Testis (tissue), 3 donors: ENCODE results near the gene SLX9. TPM values are rescaled to one million over a fixed set of nuclear protein-coding genes. Genes with fewer than 3 reads are reported as not detected.

Experiments
- DNase-seq: peaks from one replicate; pipeline ENCODE4 v3.0.0-alpha.2; 2019
- H3K27ac ChIP-seq, 2 donors: fragments of 200-600 bp; sonication (generic); one replicate each; pipeline ENCODE4 v1.5.1; 2019
- H3K27me3 ChIP-seq: fragments of 200-600 bp; sonication (generic); one replicate; pipeline ENCODE4 v1.5.1; 2019
- H3K36me3 ChIP-seq: fragments of 200-600 bp; sonication (generic); one replicate; pipeline ENCODE4 v1.5.1; 2017; ENCODE audit warnings: low read depth; ENCODE audit errors: missing control alignments
- H3K4me1 ChIP-seq: fragments of 200-600 bp; sonication (generic); one replicate; pipeline ENCODE4 v1.5.1; 2019
- H3K4me3 ChIP-seq, 2 donors: fragments of 200-600 bp; sonication (generic); one replicate each; pipeline ENCODE4 v1.5.1; 2017 to 2019
- H3K9me3 ChIP-seq: fragments of 200-600 bp; sonication (generic); one replicate; pipeline ENCODE4 v1.5.1; 2017
- POLR2A ChIP-seq: fragments of 450-650 bp; IDR thresholded peaks from one replicate; pipeline ENCODE4 v1.6.1; 2017; ENCODE audit warnings: antibody characterized with exemption, mild to moderate bottlenecking, moderate library complexity
- WGBS, 2 donors: methylation state at CpG; one replicate each; pipeline ENCODE4 v1.1.5; 2018; 5-methylcytosine and 5-hydroxymethylcytosine counted together
- intact Hi-C: fragments of 100-400 bp; cut with DNase I; formaldehyde crosslinking; loops from one replicate; pipeline ENCODE4 v1.15.1; 2023; ENCODE audit warnings: low total_unique reads
- polyA plus RNA-seq: library from polyadenylated mRNA; stranded (reverse); fragments of 350-450 nt; fragmentation: Illumina TruSeq; extraction: RNeasy Lipid Tissue Mini Kit (QIAGEN cat#74804); gene quantifications from one replicate; pipeline ENCODE4 v1.2.3, GENCODE V29; 2014; ENCODE audit warnings: low read depth, low replicate concordance; ENCODE audit not compliant: insufficient read depth
- total RNA-seq, 2 donors: library from RNA; depleted of rRNA; stranded (reverse); fragments of >200 nt; gene quantifications; one replicate each; pipeline ENCODE4 v1.2.3, GENCODE V29; 2016
- TF ChIP-seq, protein P1 (sequence below), 3 experiments: fragments of 450-650 bp in 2 of 3; fragments of 200-600 bp in 1 of 3; sonication (generic) in 1 of 3; IDR thresholded peaks; one replicate each; pipeline ENCODE4 v1.5.1; 2016 to 2019; ENCODE audit warnings: antibody characterized with exemption in 3 of 3, mild to moderate bottlenecking in 2 of 3, moderate library complexity in 1 of 3

SLX9 gene
- total and polyA plus RNA-seq, 3 donors from 2014 or later, result 30.8 to 46.2 (median 31.9) TPM

DNA sequence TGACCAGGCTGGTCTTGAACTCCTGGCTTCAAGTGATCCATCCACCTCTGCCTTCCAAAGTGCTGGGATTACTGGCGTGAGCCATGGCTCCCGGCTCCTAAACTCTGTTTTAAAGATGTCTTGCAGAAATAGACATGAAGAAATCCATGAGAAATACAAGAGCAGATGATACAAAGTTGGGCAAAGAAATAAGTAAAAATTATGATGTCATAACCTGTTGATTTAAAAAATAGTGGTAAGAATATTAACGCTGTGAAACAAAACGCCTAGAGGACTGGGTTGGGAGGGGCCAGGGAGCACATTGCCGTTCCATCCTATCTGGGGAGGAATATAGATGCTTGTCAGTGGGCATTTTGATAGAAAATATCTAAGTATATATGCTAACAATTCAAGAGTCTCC lies 17.9 kb upstream of the SLX9 start:
- Histone ChIP-seq H3K36me3 (no peaks in the 10 kb centered on the region), H3K27me3 (no peaks in the 10 kb centered on the region), H3K4me1 (no peaks in the 10 kb centered on the region), H3K9me3 (no peaks in the 10 kb centered on the region), H3K27ac (no peak overlapping the region), H3K4me3 (no peak overlapping the region)
- TF ChIP-seq POLR2A, result no peak
- TF ChIP-seq, protein P1, sequence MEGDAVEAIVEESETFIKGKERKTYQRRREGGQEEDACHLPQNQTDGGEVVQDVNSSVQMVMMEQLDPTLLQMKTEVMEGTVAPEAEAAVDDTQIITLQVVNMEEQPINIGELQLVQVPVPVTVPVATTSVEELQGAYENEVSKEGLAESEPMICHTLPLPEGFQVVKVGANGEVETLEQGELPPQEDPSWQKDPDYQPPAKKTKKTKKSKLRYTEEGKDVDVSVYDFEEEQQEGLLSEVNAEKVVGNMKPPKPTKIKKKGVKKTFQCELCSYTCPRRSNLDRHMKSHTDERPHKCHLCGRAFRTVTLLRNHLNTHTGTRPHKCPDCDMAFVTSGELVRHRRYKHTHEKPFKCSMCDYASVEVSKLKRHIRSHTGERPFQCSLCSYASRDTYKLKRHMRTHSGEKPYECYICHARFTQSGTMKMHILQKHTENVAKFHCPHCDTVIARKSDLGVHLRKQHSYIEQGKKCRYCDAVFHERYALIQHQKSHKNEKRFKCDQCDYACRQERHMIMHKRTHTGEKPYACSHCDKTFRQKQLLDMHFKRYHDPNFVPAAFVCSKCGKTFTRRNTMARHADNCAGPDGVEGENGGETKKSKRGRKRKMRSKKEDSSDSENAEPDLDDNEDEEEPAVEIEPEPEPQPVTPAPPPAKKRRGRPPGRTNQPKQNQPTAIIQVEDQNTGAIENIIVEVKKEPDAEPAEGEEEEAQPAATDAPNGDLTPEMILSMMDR (IDR thresholded peaks at IDR 0.05), result no peak
- DNase-seq, result no peak
- 65 to 79% methylated on average over 5 of the region's 5 CpGs for WGBS, 2 donors
- intact Hi-C loops, result no loop called here

GRCh38 chr21:44923480-44924084 lies 16.2 kb upstream of the SLX9 start:
- Histone ChIP-seq H3K9me3 (no peaks in the 10 kb centered on the region), H3K27me3 (no peaks in the 10 kb centered on the region), H3K4me1 (no peaks in the 10 kb centered on the region), H3K4me3 (no peak overlapping the region), H3K36me3 (no peaks in the 10 kb centered on the region), H3K27ac (no peak overlapping the region)
- intact Hi-C loops, result no loop called here
- DNase-seq, result no peak
- TF ChIP-seq POLR2A, result no peak
- TF ChIP-seq, protein P1 (IDR thresholded peaks at IDR 0.05), result no peak
- WGBS, 2 donors, result 85 to 88% methylated on average over 10 of the region's 10 CpGs

DNA sequence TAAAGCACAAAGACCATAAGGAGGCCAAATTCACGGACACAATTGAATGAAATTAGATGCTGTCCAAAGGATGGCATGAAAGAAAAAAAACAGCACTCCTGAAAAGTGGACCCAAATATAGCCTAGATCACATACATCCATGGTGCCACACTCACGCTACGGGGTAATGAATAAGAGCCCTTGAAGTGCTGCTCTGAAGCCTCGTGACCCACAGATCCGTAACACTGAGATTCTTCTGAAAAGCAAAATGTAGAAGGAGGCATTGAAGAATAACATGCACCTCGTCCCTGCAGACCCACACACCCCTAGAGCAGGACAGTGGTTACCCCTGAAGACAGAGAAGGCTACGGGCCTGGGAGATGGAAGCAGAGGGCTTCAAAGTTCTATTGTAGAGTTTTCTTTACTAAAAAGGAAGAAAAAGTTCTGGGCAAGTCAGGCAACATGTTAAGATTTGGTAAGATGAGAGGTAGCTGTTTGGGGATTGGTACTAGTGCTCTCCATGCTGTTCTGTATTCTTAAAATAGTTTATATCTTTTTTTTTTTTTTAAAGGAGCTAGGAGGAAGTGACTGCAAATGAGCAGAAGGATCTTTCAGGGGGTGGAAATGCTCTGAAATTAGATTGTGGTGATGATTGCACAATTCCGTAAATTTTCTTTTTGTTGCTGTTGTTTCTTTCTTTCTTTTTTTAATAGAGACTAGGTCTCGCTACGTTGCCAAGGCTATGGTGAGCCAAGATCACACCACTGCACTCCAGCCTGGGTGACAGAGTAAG lies 15.0 kb upstream of the SLX9 start:
- no peaks in the 10 kb centered on the region for H3K36me3 ChIP-seq
- no peaks in the 10 kb centered on the region for H3K27me3 ChIP-seq
- DNase-seq, result no peak
- H3K27ac ChIP-seq, result no peak overlapping the region
- intact Hi-C loops, result no loop called here
- H3K4me1 ChIP-seq, result no peaks in the 10 kb centered on the region
- H3K9me3 ChIP-seq, result no peaks in the 10 kb centered on the region
- 74 to 80% methylated on average over 10 of the region's 10 CpGs for WGBS, 2 donors
- TF ChIP-seq POLR2A, result no peak
- TF ChIP-seq, protein P1 (IDR thresholded peaks at IDR 0.05), result no peak
- no peak overlapping the region for H3K4me3 ChIP-seq

GRCh38 chr21:44925378-44925755 lies 14.5 kb upstream of the SLX9 start:
- WGBS, 2 donors, result 71 to 73% methylated on average over 1 of the region's 1 CpG

More at GRCh38 chr21:44925378-44925755, 14.5 kb upstream of the SLX9 start:
- no peak for DNase-seq
- intact Hi-C loops, result no loop called here
- Histone ChIP-seq H3K36me3 (no peaks in the 10 kb centered on the region), H3K27me3 (no peaks in the 10 kb centered on the region), H3K4me1 (no peaks in the 10 kb centered on the region), H3K9me3 (no peaks in the 10 kb centered on the region), H3K27ac (no peak overlapping the region), H3K4me3 (no peak overlapping the region)
- TF ChIP-seq POLR2A, result no peak
- TF ChIP-seq, protein P1 (IDR thresholded peaks at IDR 0.05), result no peak
